ENCODE results near the gene RPS25. TPM values are rescaled to one million over a fixed set of nuclear protein-coding genes. Genes with fewer than 3 reads are reported as not detected.
A peak's percentile ranks its signal among the peaks of the same experiment; 100 is the strongest.
"Not testable (repeated sequence)": the region's sequence is repeated elsewhere in the genome, so short reads cannot be mapped to it uniquely, and the experiment has no call there.

The RPS25 gene
- total RNA-seq, 2 donors from 2014 or later = 1,289 to 1,299 TPM

DNA sequence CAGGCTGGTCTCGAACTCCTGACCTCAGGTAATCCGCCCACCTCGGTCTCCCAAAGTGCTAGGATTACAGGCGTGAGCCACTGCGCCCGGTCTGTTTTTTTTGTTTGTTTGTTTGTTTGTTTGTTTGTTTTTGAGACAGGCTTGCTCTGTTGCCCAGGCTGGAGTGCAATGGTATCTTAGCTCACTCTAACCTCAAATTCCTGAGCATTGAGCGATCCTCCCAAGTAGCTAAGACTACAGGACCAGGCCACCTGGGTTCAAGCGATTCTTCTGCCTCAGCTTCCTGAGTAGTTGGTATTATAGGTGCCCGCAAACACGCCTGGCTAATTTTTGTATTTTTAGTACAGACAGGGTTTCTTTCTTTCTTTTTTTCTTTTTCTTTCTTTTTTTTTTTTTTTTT, 15.3 kb upstream of the RPS25 start:
- not testable (repeated sequence) for H3K4me3 ChIP-seq (ENCODE audit: low read length); H3K36me3 ChIP-seq (ENCODE audit: control insufficient read depth, insufficient read depth, low read length); H3K36me3 Mint-ChIP-seq (ENCODE audit: low read depth); H3K27me3 Mint-ChIP-seq (ENCODE audit: insufficient read depth); H3K9me3 ChIP-seq (ENCODE audit: control insufficient read depth, low read length); H3K27ac Mint-ChIP-seq; H3K9me3 Mint-ChIP-seq; H3K4me1 ChIP-seq (ENCODE audit: control insufficient read depth, insufficient read depth, low read length); H3K9ac ChIP-seq (ENCODE audit: extremely low read depth, low read length, poor library complexity, severe bottlenecking); DNase-seq; H3K4me3 Mint-ChIP-seq; H3K27ac ChIP-seq (ENCODE audit: low read depth, low read length); H3K27me3 ChIP-seq (ENCODE audit: control insufficient read depth, insufficient read depth, low read length, poor library complexity, severe bottlenecking)
- H3K4me1 Mint-ChIP-seq = peaks cover 20% of the 10 kb centered on the region
- 94 to 97% methylated on average over 4 to 10 of the region's 10 CpGs for WGBS, 2 experiments (ENCODE audit: insufficient coverage in 1 of 2, insufficient read length in 1 of 2)

DNA sequence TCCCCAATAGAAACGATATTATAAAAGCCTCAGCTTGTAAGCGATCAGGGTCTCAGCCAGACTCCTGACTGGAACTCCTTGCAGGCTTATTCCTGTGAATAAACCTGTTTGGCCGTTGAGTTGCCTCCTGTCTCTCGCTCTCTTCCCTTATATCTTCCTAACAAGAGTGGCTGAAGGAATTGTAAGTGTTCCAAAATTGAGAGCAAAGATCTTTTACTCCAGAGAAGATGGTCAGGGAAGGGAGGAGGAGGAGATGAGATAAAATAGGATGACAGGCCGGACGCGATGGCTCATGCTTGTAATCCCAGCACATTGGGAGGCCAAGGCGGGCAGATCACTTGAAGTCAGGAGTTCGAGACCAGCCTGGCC, 13.8 kb upstream of the RPS25 start:
- Histone ChIP-seq H3K9me3 (ENCODE audit: control insufficient read depth, low read length) (no peaks in the 10 kb centered on the region), H3K4me3 (ENCODE audit: low read length) (no peak overlapping the region), H3K27me3 (ENCODE audit: control insufficient read depth, insufficient read depth, low read length, poor library complexity, severe bottlenecking) (no peaks in the 10 kb centered on the region), H3K36me3 (ENCODE audit: control insufficient read depth, insufficient read depth, low read length) (peaks cover 9% of the 10 kb centered on the region), H3K27ac (ENCODE audit: low read depth, low read length) (no peak overlapping the region), H3K4me1 (ENCODE audit: control insufficient read depth, insufficient read depth, low read length) (peaks cover 17% of the 10 kb centered on the region), H3K9ac (ENCODE audit: extremely low read depth, low read length, poor library complexity, severe bottlenecking) (no peak overlapping the region)
- Mint-ChIP-seq H3K27me3 (ENCODE audit: insufficient read depth) (no peaks in the 10 kb centered on the region), H3K4me1 (peaks cover 34% of the 10 kb centered on the region), H3K27ac (peak overlapping the region; percentile 31), H3K9me3 (no peaks in the 10 kb centered on the region), H3K4me3 (no peak overlapping the region), H3K36me3 (ENCODE audit: low read depth) (peaks cover 16% of the 10 kb centered on the region)
- WGBS, 2 experiments (ENCODE audit: insufficient coverage in 1 of 2, insufficient read length in 1 of 2) = 90% methylated on average over 6 to 8 of the region's 9 CpGs
- DNase-seq = peak; percentile 54
- TF ChIP-seq, protein P1, sequence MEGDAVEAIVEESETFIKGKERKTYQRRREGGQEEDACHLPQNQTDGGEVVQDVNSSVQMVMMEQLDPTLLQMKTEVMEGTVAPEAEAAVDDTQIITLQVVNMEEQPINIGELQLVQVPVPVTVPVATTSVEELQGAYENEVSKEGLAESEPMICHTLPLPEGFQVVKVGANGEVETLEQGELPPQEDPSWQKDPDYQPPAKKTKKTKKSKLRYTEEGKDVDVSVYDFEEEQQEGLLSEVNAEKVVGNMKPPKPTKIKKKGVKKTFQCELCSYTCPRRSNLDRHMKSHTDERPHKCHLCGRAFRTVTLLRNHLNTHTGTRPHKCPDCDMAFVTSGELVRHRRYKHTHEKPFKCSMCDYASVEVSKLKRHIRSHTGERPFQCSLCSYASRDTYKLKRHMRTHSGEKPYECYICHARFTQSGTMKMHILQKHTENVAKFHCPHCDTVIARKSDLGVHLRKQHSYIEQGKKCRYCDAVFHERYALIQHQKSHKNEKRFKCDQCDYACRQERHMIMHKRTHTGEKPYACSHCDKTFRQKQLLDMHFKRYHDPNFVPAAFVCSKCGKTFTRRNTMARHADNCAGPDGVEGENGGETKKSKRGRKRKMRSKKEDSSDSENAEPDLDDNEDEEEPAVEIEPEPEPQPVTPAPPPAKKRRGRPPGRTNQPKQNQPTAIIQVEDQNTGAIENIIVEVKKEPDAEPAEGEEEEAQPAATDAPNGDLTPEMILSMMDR (conservative IDR thresholded peaks at IDR 0.05) = no peak

DNA sequence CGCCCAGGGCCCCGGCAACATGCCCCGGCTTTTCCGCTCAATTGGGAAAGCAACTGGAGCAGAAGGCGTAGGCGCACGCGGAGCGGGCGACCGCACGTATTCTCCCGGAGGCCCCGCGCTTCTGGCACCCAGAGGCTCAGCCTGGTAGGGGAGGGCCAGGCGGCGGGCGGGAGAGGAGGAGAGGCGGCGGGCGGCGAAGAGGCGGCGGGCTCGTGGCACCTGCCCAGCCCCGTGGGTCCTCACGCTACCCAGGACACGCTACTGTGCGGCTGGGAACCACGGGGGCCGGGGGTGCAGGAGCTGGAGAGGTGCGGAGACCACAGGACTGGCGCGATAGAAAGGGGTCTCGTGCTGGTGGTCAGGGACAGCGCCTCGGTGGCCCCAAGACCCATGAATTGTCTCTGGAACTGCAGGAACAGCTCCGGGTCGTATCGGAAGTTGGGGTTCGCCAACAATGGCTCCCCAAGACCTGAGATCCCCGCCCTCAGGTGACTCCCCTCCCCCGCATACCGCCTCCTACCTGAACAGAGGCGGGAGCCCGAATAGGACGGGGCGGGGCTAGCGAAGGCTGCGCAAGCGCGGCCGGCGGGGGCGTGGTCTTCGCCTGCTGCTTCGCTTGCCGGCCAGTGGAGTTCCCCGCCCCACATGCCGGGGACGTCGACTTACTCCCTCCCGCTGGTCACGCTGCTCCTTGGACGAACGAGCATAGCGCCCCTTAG, 12.3 kb upstream of the RPS25 start, which contains the start of gene SLC37A4:
SLC37A4 (minus strand) TSS at position 549 of the 719 bp plus-strand sequence.
- no peaks in the 10 kb centered on the region for H3K9me3 Mint-ChIP-seq

More for the DNA sequence above, 12.3 kb upstream of the RPS25 start, which contains the start of gene SLC37A4:
- H3K4me3 Mint-ChIP-seq = peak within 1 kb of the TSS; percentile 70
- Histone ChIP-seq H3K4me1 (ENCODE audit: control insufficient read depth, insufficient read depth, low read length) (peaks cover 17% of the 10 kb centered on the region), H3K9ac (ENCODE audit: extremely low read depth, low read length, poor library complexity, severe bottlenecking) (peak within 1 kb of the TSS; percentile 54), H3K36me3 (ENCODE audit: control insufficient read depth, insufficient read depth, low read length) (peaks cover 23% of the 10 kb centered on the region), H3K27ac (ENCODE audit: low read depth, low read length) (no peak within 1 kb of the TSS), H3K9me3 (ENCODE audit: control insufficient read depth, low read length) (no peaks in the 10 kb centered on the region), H3K4me3 (ENCODE audit: low read length) (peak within 1 kb of the TSS; percentile 93), H3K27me3 (ENCODE audit: control insufficient read depth, insufficient read depth, low read length, poor library complexity, severe bottlenecking) (no peaks in the 10 kb centered on the region)
- TF ChIP-seq, protein P1 (conservative IDR thresholded peaks at IDR 0.05) = no peak
- H3K27ac Mint-ChIP-seq = peak within 1 kb of the TSS; percentile 87
- H3K4me1 Mint-ChIP-seq = peaks cover 37% of the 10 kb centered on the region
- DNase-seq = peak; percentile 99
- WGBS, 2 experiments (ENCODE audit: insufficient coverage in 1 of 2, insufficient read length in 1 of 2) = 0% methylated on average over 16 to 67 of the region's 67 CpGs
- H3K36me3 Mint-ChIP-seq (ENCODE audit: low read depth) = peaks cover 29% of the 10 kb centered on the region
- H3K27me3 Mint-ChIP-seq (ENCODE audit: insufficient read depth) = no peaks in the 10 kb centered on the region
